ENCODE measurements around the gene CCR3. TPM values are rescaled to one million over a fixed set of nuclear protein-coding genes. Genes with fewer than 3 reads are reported as not detected.
A peak's percentile ranks its signal among the peaks of the same experiment; 100 is the strongest.

The CCR3 gene
- total RNA-seq, 3 donors from 2014 or later (not counting 1 experiment from before 2014, with no cell fraction given), result 1.5 to 36.7 TPM; not detected in 1

- intact Hi-C loops (cut with micrococcal nuclease), result no loop called here
- H3K27me3 ChIP-seq (ENCODE audit: control insufficient read depth, insufficient read depth, low read length), result no peaks in the 10 kb centered on the region
- H3K9me3 ChIP-seq (ENCODE audit: control insufficient read depth, insufficient read depth, low read length), result no peaks in the 10 kb centered on the region
- no peak overlapping the region for H3K27ac ChIP-seq (ENCODE audit: low read length)
- WGBS (ENCODE audit: insufficient coverage), result 64% methylated on average over 9 of the region's 9 CpGs
- Mint-ChIP-seq H3K4me3 (no peak overlapping the region), H3K36me3 (no peaks in the 10 kb centered on the region), H3K27me3 (ENCODE audit: low read depth in 2 of 2) (no peaks in the 10 kb centered on the region), H3K4me1 (peaks cover 64 to 67% of the 10 kb centered on the region in 2 donors), H3K27ac (peak overlapping the region in 1 of 2 donors; percentile 5), H3K9me3 (no peaks in the 10 kb centered on the region)
- no peak for TF ChIP-seq CTCF (IDR thresholded peaks at IDR 0.05)
- peaks cover 65% of the 10 kb centered on the region for H3K4me1 ChIP-seq (ENCODE audit: control insufficient read depth, insufficient read depth, low read length)
- no peak for DNase-seq
- H3K36me3 ChIP-seq (ENCODE audit: control insufficient read depth, insufficient read depth, low read length), result no peaks in the 10 kb centered on the region
- ATAC-seq, result no peak
- no peak overlapping the region for H3K4me3 ChIP-seq (ENCODE audit: low read length)
Measured at GRCh38 chr3:46297658-46298423, 55.6 kb downstream of the CCR3 start.

- Mint-ChIP-seq H3K9me3 (no peaks in the 10 kb centered on the region), H3K4me1 (peaks cover 52 to 55% of the 10 kb centered on the region in 2 donors), H3K36me3 (no peaks in the 10 kb centered on the region), H3K4me3 (no peak overlapping the region), H3K27ac (peak overlapping the region; percentile 62 to 79), H3K27me3 (ENCODE audit: low read depth in 2 of 2) (no peaks in the 10 kb centered on the region)
- Histone ChIP-seq H3K4me3 (ENCODE audit: low read length) (no peak overlapping the region), H3K36me3 (ENCODE audit: control insufficient read depth, insufficient read depth, low read length) (no peaks in the 10 kb centered on the region), H3K4me1 (ENCODE audit: control insufficient read depth, insufficient read depth, low read length) (peaks cover 56% of the 10 kb centered on the region), H3K27ac (ENCODE audit: low read length) (peak overlapping the region; percentile 10), H3K9me3 (ENCODE audit: control insufficient read depth, insufficient read depth, low read length) (no peaks in the 10 kb centered on the region), H3K27me3 (ENCODE audit: control insufficient read depth, insufficient read depth, low read length) (no peaks in the 10 kb centered on the region)
- 52% methylated on average over 9 of the region's 9 CpGs for WGBS (ENCODE audit: insufficient coverage)
- intact Hi-C loops (cut with micrococcal nuclease), result no loop called here
- ATAC-seq, result peak in 2 of 3 donors; percentile 32 to 36
- no peak for TF ChIP-seq CTCF (IDR thresholded peaks at IDR 0.05)
- peak in 1 of 2 donors; percentile 35 for DNase-seq
Measured at GRCh38 chr3:46298871-46299607, 56.8 kb downstream of the CCR3 start.

GRCh38 chr3:46299608-46300460 is 57.6 kb downstream of the CCR3 start:
- DNase-seq, result peak in 1 of 2 donors; percentile 54
- intact Hi-C loops (cut with micrococcal nuclease), result loop anchor here (2.0 kb wide), 1 partner anchor 15 kb away; no protein-coding TSS in a partner anchor

More at GRCh38 chr3:46299608-46300460, 57.6 kb downstream of the CCR3 start:
- H3K4me3 Mint-ChIP-seq, result peak overlapping the region; percentile 43
- no peak overlapping the region for H3K4me3 ChIP-seq (ENCODE audit: low read length)
- no peaks in the 10 kb centered on the region for H3K27me3 ChIP-seq (ENCODE audit: control insufficient read depth, insufficient read depth, low read length)
- H3K4me1 Mint-ChIP-seq, result peaks cover 46 to 47% of the 10 kb centered on the region in 2 donors
- ATAC-seq, result peak; percentile 83 to 90 (median 85)
- H3K27me3 Mint-ChIP-seq (ENCODE audit: low read depth in 2 of 2), result no peaks in the 10 kb centered on the region
- H3K9me3 Mint-ChIP-seq, result no peaks in the 10 kb centered on the region
- no peaks in the 10 kb centered on the region for H3K36me3 ChIP-seq (ENCODE audit: control insufficient read depth, insufficient read depth, low read length)
- WGBS (ENCODE audit: insufficient coverage), result 41% methylated on average over 3 of the region's 5 CpGs
- H3K27ac ChIP-seq (ENCODE audit: low read length), result peak overlapping the region; percentile 13
- peaks cover 48% of the 10 kb centered on the region for H3K4me1 ChIP-seq (ENCODE audit: control insufficient read depth, insufficient read depth, low read length)
- H3K27ac Mint-ChIP-seq, result peak overlapping the region; percentile 62 to 79
- no peak for TF ChIP-seq CTCF (IDR thresholded peaks at IDR 0.05)
- H3K36me3 Mint-ChIP-seq, result no peaks in the 10 kb centered on the region
- no peaks in the 10 kb centered on the region for H3K9me3 ChIP-seq (ENCODE audit: control insufficient read depth, insufficient read depth, low read length)
